HG02623 (cell line): ENCODE data around the gene CKB.
"Not testable (repeated sequence)": the region's sequence is repeated elsewhere in the genome, so short reads cannot be mapped to it uniquely, and the experiment has no call there.

Source experiments
- ATAC-seq: cut with Tn5 transposase; IDR thresholded peaks from one replicate; pipeline ENCODE4 v1.9.1; 2021; ENCODE audit warnings: moderate library complexity; ENCODE audit not compliant: unreplicated experiment

The CKB gene

GRCh38 chr14:103514596-103515421, 7.8 kb downstream of the CKB start:
- no peak for ATAC-seq

DNA sequence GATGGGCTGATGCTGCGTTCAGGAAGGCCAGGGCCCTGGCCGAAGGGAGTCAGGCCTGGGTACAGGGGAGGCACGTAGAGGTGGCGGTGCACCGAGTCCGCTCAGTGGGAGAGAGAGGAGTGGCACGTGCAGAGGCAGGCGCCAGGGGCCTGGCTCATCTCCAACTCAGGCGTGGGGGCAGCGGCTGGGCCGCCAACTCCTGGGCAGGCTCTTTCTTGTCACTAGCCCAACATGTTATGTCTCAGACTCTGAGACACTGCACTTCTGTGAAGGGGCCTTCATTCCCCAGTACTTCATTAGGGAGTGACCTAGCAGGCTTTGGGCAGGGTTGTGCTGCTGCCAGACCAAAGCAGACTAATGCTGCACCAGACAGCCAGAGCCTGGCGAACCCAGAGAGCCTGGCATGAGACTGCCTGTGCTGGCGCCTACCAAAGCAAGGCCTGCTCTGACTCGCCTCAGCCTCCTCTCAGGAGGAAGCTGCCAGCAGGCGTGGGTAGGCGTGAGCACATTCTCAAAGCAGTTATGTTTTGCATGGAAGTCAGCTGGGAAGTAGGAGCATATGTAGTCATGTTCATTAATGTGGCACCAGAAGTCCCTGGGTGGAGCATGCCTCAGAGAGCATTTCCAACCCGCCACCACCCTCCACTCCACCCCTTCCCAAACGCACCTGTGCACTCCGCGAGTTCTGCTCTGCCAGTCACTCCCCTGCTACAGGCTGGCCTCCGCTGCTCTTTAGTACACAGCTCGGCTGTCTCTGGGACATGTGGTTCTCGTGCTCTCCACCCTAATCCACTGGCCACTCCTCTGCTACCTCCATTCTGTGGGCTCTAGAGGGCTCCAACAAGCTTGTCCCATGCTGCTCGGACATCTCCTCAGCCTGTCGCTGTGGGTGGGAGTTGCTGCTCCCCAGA, 9.7 kb downstream of the CKB start:
- no peak for ATAC-seq

GRCh38 chr14:103512180-103512579, 10.4 kb downstream of the CKB start:
- not testable (repeated sequence) for ATAC-seq

GRCh38 chr14:103510724-103511693, 11.6 kb downstream of the CKB start:
- ATAC-seq: no peak

DNA sequence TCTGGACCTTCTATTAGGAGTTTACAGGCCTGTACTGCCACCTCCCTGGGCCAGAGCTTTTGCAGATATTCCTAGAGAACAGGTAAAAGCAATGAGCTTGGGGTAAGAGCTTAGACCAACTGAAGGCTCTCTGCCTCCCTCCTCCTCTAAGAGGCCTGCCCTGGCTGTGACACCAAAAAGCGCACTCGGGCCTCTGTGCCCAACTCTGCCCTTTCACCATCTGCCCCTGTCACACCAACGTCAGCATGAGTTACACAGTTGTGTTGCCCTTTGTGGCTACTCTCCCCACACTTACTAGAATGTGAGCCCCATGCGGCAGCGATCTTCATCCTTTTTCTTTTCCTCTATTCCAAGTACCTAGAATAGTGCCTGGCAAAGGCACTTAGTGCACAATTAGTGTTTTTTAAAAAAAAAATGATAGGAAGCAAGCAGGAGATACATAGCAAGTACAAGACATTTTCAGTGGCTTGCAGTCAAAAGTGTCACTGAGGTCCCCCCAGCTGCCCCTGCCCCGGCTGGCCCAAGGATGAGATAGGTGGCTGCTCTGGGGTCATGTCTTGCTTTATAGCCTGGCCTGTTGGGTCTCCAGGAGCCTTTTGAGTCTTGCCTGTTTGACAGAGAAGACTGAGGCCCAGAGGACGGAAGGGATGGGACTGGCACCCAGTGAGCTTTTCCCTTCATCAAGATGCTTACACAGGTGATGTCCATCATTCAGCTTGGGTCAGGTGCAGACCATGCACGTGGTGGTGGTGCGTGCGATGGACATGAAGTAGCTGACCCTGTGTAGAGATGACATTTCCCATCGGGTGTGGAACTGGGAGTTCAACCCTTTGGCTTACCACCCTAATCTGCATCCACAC, 12.5 kb downstream of the CKB start:
- ATAC-seq: no peak

- no peak for ATAC-seq
These were observed 13.9 kb downstream of the CKB start for GRCh38 chr14:103508521-103509329.

DNA sequence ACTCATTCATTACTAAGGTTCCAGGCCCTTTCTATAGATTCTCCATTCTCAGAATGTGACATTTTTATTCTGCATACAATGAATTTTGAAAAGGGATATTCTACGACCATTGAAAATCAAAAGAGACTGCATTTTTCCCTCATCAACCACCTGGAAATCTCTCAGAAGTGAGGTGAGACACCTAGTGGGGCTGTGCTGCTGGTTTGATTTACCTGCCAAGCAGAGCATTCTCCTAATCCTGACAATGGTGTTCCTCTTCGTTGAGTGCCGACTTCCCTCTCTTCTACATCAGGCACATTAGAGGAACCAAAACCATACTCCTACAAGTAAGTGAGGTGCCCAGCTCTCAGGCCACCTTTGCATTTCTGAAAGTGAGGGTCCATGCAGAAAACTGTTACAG, 14.9 kb downstream of the CKB start:
- no peak for ATAC-seq

GRCh38 chr14:103504991-103505565, 17.6 kb downstream of the CKB start:
- no peak for ATAC-seq

GRCh38 chr14:103503296-103503695, 19.3 kb downstream of the CKB start:
- ATAC-seq: no peak

DNA sequence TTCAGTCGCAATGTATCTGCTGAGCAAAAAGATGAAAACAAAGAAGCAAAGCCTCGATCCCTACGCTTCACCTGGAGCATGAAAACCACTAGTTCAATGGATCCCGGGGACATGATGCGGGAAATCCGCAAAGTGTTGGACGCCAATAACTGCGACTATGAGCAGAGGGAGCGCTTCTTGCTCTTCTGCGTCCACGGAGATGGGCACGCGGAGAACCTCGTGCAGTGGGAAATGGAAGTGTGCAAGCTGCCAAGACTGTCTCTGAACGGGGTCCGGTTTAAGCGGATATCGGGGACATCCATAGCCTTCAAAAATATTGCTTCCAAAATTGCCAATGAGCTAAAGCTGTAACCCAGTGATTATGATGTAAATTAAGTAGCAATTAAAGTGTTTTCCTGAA, 19.8 kb downstream of the CKB start:
- no peak for ATAC-seq

DNA sequence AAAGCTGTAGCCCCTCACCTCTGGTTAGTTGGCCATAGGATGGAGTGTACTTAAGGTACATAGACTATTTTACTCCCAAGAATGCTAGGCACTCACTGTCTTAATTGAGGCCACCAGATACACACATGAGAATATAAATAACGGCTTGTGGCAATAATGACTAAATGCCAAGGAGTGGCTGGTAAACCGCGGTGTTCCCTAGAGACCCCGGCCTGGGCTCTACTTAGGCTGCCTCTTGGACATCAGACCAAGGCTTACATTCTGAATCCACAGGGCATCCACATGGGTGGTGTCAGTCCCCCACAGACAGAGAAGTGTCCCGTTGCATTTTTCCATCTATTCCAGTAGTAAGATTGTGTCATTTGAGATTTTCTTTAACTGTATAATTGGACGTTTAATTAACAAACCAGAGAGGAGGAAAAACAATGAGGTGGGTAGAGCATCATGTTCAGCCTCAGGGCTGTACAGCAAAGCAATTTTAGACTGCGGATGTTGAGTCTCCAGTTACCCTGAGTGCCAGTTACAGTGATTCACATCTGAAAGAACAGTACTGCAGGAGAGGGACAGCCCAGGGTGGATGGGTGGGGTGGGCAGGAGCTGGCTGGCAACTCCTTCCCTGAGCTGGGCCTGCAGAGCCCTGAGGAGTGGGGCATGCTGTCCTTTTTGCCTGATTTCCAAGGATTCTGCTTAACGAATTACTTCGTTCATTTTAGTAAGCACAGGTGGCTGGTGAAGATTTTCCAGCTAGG, 20.5 kb downstream of the CKB start:
- ATAC-seq: no peak

GRCh38 chr14:103501041-103501870, 21.4 kb downstream of the CKB start:
- ATAC-seq: no peak

DNA sequence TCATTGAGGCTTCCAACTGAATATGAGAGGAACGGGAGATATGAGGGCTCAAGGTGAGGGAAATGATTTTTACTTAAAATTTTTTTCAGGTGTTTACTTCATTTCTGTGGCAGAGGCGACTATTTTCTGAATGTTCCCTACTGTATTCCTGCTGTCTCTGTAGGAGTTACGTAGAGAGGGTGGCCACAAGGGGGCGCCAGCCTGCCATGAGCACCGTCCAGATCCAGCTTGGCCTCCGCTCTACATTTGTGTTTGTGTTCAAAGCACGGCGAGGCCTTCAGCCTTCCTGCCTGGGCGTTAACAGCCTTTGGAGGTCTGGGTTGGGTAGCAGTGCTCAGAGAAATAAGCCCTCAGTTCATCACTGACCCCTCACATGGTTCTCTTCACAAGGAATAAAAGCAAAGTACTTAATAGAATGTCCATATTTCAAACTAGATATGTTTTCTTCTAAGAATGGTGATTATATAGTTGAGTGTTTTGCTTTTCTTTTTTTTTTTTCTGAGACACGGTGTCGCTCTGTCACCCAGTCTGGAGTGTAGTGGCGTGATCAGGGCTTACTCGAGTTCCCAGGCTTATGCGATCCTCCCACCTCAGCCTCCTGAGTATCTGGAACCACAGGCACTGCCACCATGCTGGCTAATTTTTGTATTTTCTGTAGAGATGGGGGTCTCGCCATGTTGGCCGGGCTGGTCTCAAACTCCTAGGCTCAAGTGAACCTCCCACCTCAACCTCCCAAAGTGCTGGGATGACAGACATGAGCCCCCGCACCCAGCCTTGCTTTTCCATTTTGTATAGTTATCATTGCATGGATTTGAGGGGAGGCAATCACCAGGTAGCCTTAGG, 22.3 kb downstream of the CKB start:
- ATAC-seq: no peak

GRCh38 chr14:103499709-103500108, 22.9 kb downstream of the CKB start:
- no peak for ATAC-seq

GRCh38 chr14:103496776-103497175, 25.9 kb downstream of the CKB start:
- ATAC-seq: no peak

- ATAC-seq: no peak
These were observed 26.8 kb downstream of the CKB start for GRCh38 chr14:103495854-103496253.
